ENCODE data around the gene CNTN6. TPM values are rescaled to one million over a fixed set of nuclear protein-coding genes. Genes with fewer than 3 reads are reported as not detected.

CNTN6 gene
- total and polyA plus RNA-seq, 2 of the 13 experiments (the other 11 are each of a cell fraction or from before 2014, with no cell fraction given) = not detected

DNA sequence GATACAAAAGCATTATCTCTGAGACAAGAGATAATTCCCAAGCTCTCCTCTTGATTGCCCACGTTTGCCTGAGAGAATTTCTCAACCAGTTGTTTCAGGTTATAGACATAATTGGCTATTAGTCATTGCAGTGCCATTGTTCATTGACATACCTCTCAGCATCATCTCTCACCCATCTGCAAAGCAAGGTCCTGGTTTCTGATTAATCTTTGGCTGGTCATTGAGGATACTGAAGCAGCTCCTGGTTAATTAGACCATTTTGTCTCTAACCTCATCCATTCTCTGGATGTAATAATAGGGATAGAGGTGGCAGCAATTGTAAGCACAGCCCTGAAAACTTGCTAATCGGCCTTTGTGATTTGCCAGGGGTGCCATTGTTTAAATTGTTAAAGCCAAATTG lies 104.2 kb downstream of the CNTN6 start:
- BruUV-seq (replicated peaks) = no TSS peak
- CTCF ChIA-PET (ENCODE audit: low intra/inter-chr PET ratio, low total read pairs) = no interaction called here

More for the DNA sequence above, 104.2 kb downstream of the CNTN6 start:
- TF ChIP-seq ZNF17 (CRISPR knock-in tag; IDR thresholded peaks at IDR 0.05) (no peak), NFE2L1 (CRISPR knock-in tag; IDR thresholded peaks at IDR 0.05; ENCODE audit: borderline replicate concordance) (no peak), RCOR2 (CRISPR knock-in tag; IDR thresholded peaks at IDR 0.05) (no peak), ZNF557 (CRISPR knock-in tag; IDR thresholded peaks at IDR 0.05) (no peak), ZNF282 (IDR thresholded peaks at IDR 0.05; ENCODE audit: partially characterized antibody) (no peak), STAT5B (CRISPR knock-in tag; IDR thresholded peaks at IDR 0.05) (no peak), TGIF2 (CRISPR knock-in tag; IDR thresholded peaks at IDR 0.05) (no peak), ZNF577 (CRISPR knock-in tag; IDR thresholded peaks at IDR 0.05; ENCODE audit: borderline replicate concordance, low read depth) (no peak), ZNF501 (CRISPR knock-in tag; IDR thresholded peaks at IDR 0.05) (no peak), ZNF460 (CRISPR knock-in tag; IDR thresholded peaks at IDR 0.05; ENCODE audit: borderline replicate concordance) (no peak), TMF1 (CRISPR knock-in tag; IDR thresholded peaks at IDR 0.05; ENCODE audit: low read depth) (no peak), FLYWCH1 (CRISPR knock-in tag; IDR thresholded peaks at IDR 0.05) (no peak), AHR (CRISPR knock-in tag; IDR thresholded peaks at IDR 0.05) (no peak), DMAP1 (CRISPR knock-in tag; IDR thresholded peaks at IDR 0.05) (no peak), TAF1 (CRISPR knock-in tag; IDR thresholded peaks at IDR 0.05) (no peak)
- TF ChIP-seq, protein P1, sequence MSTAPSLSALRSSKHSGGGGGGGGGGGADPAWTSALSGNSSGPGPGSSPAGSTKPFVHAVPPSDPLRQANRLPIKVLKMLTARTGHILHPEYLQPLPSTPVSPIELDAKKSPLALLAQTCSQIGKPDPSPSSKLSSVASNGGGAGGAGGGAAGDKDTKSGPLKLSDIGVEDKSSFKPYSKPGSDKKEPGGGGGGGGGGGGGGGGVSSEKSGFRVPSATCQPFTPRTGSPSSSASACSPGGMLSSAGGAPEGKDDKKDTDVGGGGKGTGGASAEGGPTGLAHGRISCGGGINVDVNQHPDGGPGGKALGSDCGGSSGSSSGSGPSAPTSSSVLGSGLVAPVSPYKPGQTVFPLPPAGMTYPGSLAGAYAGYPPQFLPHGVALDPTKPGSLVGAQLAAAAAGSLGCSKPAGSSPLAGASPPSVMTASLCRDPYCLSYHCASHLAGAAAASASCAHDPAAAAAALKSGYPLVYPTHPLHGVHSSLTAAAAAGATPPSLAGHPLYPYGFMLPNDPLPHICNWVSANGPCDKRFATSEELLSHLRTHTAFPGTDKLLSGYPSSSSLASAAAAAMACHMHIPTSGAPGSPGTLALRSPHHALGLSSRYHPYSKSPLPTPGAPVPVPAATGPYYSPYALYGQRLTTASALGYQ (CRISPR knock-in tag; IDR thresholded peaks at IDR 0.05) = no peak
- TF ChIP-seq, protein P2, sequence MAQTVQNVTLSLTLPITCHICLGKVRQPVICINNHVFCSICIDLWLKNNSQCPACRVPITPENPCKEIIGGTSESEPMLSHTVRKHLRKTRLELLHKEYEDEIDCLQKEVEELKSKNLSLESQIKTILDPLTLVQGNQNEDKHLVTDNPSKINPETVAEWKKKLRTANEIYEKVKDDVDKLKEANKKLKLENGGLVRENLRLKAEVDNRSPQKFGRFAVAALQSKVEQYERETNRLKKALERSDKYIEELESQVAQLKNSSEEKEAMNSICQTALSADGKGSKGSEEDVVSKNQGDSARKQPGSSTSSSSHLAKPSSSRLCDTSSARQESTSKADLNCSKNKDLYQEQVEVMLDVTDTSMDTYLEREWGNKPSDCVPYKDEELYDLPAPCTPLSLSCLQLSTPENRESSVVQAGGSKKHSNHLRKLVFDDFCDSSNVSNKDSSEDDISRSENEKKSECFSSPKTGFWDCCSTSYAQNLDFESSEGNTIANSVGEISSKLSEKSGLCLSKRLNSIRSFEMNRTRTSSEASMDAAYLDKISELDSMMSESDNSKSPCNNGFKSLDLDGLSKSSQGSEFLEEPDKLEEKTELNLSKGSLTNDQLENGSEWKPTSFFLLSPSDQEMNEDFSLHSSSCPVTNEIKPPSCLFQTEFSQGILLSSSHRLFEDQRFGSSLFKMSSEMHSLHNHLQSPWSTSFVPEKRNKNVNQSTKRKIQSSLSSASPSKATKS (CRISPR knock-in tag; IDR thresholded peaks at IDR 0.05) = no peak
- TF ChIP-seq, protein P3, sequence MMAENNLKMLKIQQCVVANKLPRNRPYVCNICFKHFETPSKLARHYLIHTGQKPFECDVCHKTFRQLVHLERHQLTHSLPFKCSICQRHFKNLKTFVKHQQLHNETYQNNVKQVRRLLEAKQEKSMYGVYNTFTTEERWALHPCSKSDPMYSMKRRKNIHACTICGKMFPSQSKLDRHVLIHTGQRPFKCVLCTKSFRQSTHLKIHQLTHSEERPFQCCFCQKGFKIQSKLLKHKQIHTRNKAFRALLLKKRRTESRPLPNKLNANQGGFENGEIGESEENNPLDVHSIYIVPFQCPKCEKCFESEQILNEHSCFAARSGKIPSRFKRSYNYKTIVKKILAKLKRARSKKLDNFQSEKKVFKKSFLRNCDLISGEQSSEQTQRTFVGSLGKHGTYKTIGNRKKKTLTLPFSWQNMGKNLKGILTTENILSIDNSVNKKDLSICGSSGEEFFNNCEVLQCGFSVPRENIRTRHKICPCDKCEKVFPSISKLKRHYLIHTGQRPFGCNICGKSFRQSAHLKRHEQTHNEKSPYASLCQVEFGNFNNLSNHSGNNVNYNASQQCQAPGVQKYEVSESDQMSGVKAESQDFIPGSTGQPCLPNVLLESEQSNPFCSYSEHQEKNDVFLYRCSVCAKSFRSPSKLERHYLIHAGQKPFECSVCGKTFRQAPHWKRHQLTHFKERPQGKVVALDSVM (CRISPR knock-in tag; IDR thresholded peaks at IDR 0.05) = no peak
- WGBS (ENCODE audit: low lambda C conversion rate) = 2% methylated on average over 2 of the region's 2 CpGs
- H3K4me3 ChIP-seq (replicated peaks in 1 of 3; ENCODE audit: insufficient read depth in 1 of 3, low read depth in 2 of 3, low read length in 3 of 3) = no peak overlapping the region
- POLR2A ChIA-PET = no interaction called here
- H2AFZ ChIP-seq (ENCODE audit: low read length) = no peak overlapping the region
- no peaks in the 10 kb centered on the region for H3K36me3 ChIP-seq (replicated peaks in 1 of 2; ENCODE audit: control insufficient read depth in 1 of 2, insufficient read depth in 2 of 2, low read length in 2 of 2)
- DNase-seq (ENCODE audit: low spot score) (no peak), FAIRE-seq (no peak), ATAC-seq (no peak)
- H3K4me1 ChIP-seq (ENCODE audit: insufficient read depth, low read length) = no peaks in the 10 kb centered on the region
- no peak overlapping the region for H3K9ac ChIP-seq (ENCODE audit: insufficient read depth, low read depth, low read length)
- in situ Hi-C loops (cut with HindIII; ENCODE audit: extremely low pct_ligation_motif_present, low pct_unique_long_range_greater_than_20kb) = no loop called here
- H3K27ac ChIP-seq (ENCODE audit: extremely low read length, insufficient read depth, low read length) = no peak overlapping the region
- no peaks in the 10 kb centered on the region for H4K20me1 ChIP-seq (ENCODE audit: insufficient read depth, low read length)
- H3K27me3 ChIP-seq (ENCODE audit: control insufficient read depth in 1 of 2, insufficient read depth in 2 of 2, low read length in 2 of 2) = no peaks in the 10 kb centered on the region
- intact Hi-C loops (cut with micrococcal nuclease; ENCODE audit: unreplicated experiment) = no loop called here
- no peak overlapping the region for H3K4me2 ChIP-seq (ENCODE audit: low read depth, low read length)
- H3K79me2 ChIP-seq (ENCODE audit: insufficient read depth, low read length) = no peaks in the 10 kb centered on the region
- peaks cover 92% of the 10 kb centered on the region for H3K9me3 ChIP-seq (ENCODE audit: low read length)
